ENCODE measurements around the gene ZFYVE26. TPM values are rescaled to one million over a fixed set of nuclear protein-coding genes. Genes with fewer than 3 reads are reported as not detected.
"Not testable (repeated sequence)": the region's sequence is repeated elsewhere in the genome, so short reads cannot be mapped to it uniquely, and the experiment has no call there.

ZFYVE26 gene
- total RNA-seq, 1 experiment from 2014 or later, result 21.1 TPM

- H4K20me1 ChIP-seq (ENCODE audit: low read length), result no peaks in the 10 kb centered on the region
- no peaks in the 10 kb centered on the region for H3F3A ChIP-seq (ENCODE audit: low read length, unreplicated experiment)
- no peaks in the 10 kb centered on the region for H3K79me2 ChIP-seq (ENCODE audit: low read length)
- H3K4me2 ChIP-seq (ENCODE audit: low read length), result no peak overlapping the region
- H3K9ac ChIP-seq (ENCODE audit: low read length), result no peak overlapping the region
- H3K9me3 ChIP-seq (ENCODE audit: low read length), result no peaks in the 10 kb centered on the region
- no peak for DNase-seq
- ATAC-seq, result no peak
- BruUV-seq (replicated peaks), result no TSS peak
- no peak overlapping the region for H3K27ac ChIP-seq (ENCODE audit: low read length)
- intact Hi-C loops (cut with micrococcal nuclease), result no loop called here
- TF ChIP-seq, protein P1, sequence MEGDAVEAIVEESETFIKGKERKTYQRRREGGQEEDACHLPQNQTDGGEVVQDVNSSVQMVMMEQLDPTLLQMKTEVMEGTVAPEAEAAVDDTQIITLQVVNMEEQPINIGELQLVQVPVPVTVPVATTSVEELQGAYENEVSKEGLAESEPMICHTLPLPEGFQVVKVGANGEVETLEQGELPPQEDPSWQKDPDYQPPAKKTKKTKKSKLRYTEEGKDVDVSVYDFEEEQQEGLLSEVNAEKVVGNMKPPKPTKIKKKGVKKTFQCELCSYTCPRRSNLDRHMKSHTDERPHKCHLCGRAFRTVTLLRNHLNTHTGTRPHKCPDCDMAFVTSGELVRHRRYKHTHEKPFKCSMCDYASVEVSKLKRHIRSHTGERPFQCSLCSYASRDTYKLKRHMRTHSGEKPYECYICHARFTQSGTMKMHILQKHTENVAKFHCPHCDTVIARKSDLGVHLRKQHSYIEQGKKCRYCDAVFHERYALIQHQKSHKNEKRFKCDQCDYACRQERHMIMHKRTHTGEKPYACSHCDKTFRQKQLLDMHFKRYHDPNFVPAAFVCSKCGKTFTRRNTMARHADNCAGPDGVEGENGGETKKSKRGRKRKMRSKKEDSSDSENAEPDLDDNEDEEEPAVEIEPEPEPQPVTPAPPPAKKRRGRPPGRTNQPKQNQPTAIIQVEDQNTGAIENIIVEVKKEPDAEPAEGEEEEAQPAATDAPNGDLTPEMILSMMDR (conservative IDR thresholded peaks at IDR 0.05; ENCODE audit: low read depth, low read length), result no peak
- no peak for TF ChIP-seq EZH2phosphoT487 (IDR thresholded peaks at IDR 0.05; ENCODE audit: borderline replicate concordance, low read length)
- TF ChIP-seq EZH2 (IDR thresholded peaks at IDR 0.05; ENCODE audit: low read length, unreplicated experiment), result no peak
- no peak overlapping the region for H2AFZ ChIP-seq (ENCODE audit: low read length)
- ChIA-PET POLR2A (ENCODE audit: unreplicated experiment) (interaction anchor here (0.6 kb wide), 1 partner anchor 469 kb away, joined by 5 read pairs; no protein-coding TSS in a partner anchor), CTCF (no interaction called here)
- H3K36me3 ChIP-seq (ENCODE audit: low read depth, low read length), result no peaks in the 10 kb centered on the region
- H3K27me3 ChIP-seq (ENCODE audit: low read length), result no peaks in the 10 kb centered on the region
- no peaks in the 10 kb centered on the region for H3K4me1 ChIP-seq (ENCODE audit: insufficient read depth, low read length)
- H3K4me3 ChIP-seq (ENCODE audit: low read length), result no peak overlapping the region
- no peaks in the 10 kb centered on the region for H3K9me2 ChIP-seq (replicated peaks; ENCODE audit: low read length)
Observed at GRCh38 chr14:67719866-67720265, 96.5 kb downstream of the ZFYVE26 start.

GRCh38 chr14:67719385-67719784 is 97.0 kb downstream of the ZFYVE26 start:
- H3K4me2 ChIP-seq (ENCODE audit: low read length); intact Hi-C loops (cut with micrococcal nuclease); H3K9ac ChIP-seq (ENCODE audit: low read length); H3K4me3 ChIP-seq (ENCODE audit: low read length); ATAC-seq; H3K79me2 ChIP-seq (ENCODE audit: low read length); DNase-seq; H3K27ac ChIP-seq (ENCODE audit: low read length); H3F3A ChIP-seq (ENCODE audit: low read length, unreplicated experiment); H3K9me2 ChIP-seq (replicated peaks; ENCODE audit: low read length); H4K20me1 ChIP-seq (ENCODE audit: low read length); H3K36me3 ChIP-seq (ENCODE audit: low read depth, low read length); H3K27me3 ChIP-seq (ENCODE audit: low read length); BruUV-seq (replicated peaks); H2AFZ ChIP-seq (ENCODE audit: low read length); H3K4me1 ChIP-seq (ENCODE audit: insufficient read depth, low read length); CTCF ChIA-PET; H3K9me3 ChIP-seq (ENCODE audit: low read length): not testable (repeated sequence)
- POLR2A ChIA-PET (ENCODE audit: unreplicated experiment), result interaction anchor here (0.6 kb wide), 1 partner anchor 468 kb away, joined by 5 read pairs; no protein-coding TSS in a partner anchor

DNA sequence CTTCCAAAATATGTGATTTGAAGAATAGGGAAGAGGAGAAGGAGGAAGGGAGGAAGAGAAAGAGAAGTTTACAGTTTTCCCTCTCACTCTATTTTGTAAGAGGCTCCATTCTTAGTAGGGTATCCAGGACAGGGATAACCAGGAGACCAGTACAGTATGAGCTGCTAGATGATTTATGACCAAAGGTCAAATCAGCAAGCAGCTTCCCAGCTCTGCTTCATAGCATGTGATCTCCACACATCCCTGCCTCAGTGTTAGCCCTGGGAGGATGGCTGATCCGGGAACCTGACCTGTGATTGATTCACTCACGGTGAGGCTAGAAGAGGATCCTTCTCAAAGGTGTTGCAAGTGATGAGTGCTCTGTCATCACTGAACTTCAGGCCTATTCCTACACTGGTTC is 98.1 kb downstream of the ZFYVE26 start:
- H3K4me2 ChIP-seq (ENCODE audit: low read length), result no peak overlapping the region
- H3K9ac ChIP-seq (ENCODE audit: low read length), result no peak overlapping the region
- no peaks in the 10 kb centered on the region for H3K9me2 ChIP-seq (replicated peaks; ENCODE audit: low read length)
- H3K27me3 ChIP-seq (ENCODE audit: low read length), result no peaks in the 10 kb centered on the region
- POLR2A ChIA-PET (ENCODE audit: unreplicated experiment), result no interaction called here
- CTCF ChIA-PET, result no interaction called here
- DNase-seq (no peak), ATAC-seq (no peak)
- H3K27ac ChIP-seq (ENCODE audit: low read length), result no peak overlapping the region
- no peaks in the 10 kb centered on the region for H3F3A ChIP-seq (ENCODE audit: low read length, unreplicated experiment)
- H3K4me1 ChIP-seq (ENCODE audit: insufficient read depth, low read length), result no peaks in the 10 kb centered on the region
- H3K36me3 ChIP-seq (ENCODE audit: low read depth, low read length), result no peaks in the 10 kb centered on the region
- no peak for TF ChIP-seq EZH2 (IDR thresholded peaks at IDR 0.05; ENCODE audit: low read length, unreplicated experiment)
- TF ChIP-seq, protein P1 (conservative IDR thresholded peaks at IDR 0.05; ENCODE audit: low read depth, low read length), result no peak
- no peak for TF ChIP-seq EZH2phosphoT487 (IDR thresholded peaks at IDR 0.05; ENCODE audit: borderline replicate concordance, low read length)
- H4K20me1 ChIP-seq (ENCODE audit: low read length), result no peaks in the 10 kb centered on the region
- H3K9me3 ChIP-seq (ENCODE audit: low read length), result no peaks in the 10 kb centered on the region
- H3K4me3 ChIP-seq (ENCODE audit: low read length), result no peak overlapping the region
- intact Hi-C loops (cut with micrococcal nuclease), result no loop called here
- BruUV-seq (replicated peaks), result no TSS peak
- no peaks in the 10 kb centered on the region for H3K79me2 ChIP-seq (ENCODE audit: low read length)
- H2AFZ ChIP-seq (ENCODE audit: low read length), result no peak overlapping the region
